Measurements from ENCODE around the gene KIF12.

Gene KIF12

DNA sequence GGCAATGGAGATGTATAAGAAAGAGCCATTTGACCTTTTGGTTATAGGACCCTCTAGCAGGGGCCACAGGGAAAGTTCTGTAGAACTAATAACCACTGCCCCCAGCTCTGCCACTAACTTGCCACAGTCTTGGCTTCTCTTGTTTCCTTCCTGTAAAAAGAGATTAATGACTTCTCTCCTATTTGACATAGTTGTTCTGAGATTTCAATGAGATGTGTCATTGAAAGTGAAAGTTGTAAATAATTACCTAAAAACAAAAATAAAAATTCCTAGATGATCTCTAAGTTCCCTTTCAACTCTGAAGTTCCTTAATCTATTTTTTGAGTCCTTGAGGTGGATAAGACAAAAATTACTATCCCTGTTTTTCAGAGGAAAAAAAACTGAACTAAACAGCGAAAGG lies 1.4 kb upstream of the KIF12 start:
- no peaks in the 10 kb centered on the region; the same call in none of the 2 replicates for H3K9me3 ChIP-seq (ENCODE audit: control insufficient read depth, insufficient read depth, low read length)
- no peaks in the 10 kb centered on the region for H3K36me3 ChIP-seq (ENCODE audit: insufficient read depth, low read length)
- no peaks in the 10 kb centered on the region; the same call in 1 of the 2 replicates for H3K4me1 ChIP-seq (ENCODE audit: insufficient read depth, low read length)
- H3K9ac ChIP-seq (ENCODE audit: low read depth, low read length) = no peak overlapping the region

DNA sequence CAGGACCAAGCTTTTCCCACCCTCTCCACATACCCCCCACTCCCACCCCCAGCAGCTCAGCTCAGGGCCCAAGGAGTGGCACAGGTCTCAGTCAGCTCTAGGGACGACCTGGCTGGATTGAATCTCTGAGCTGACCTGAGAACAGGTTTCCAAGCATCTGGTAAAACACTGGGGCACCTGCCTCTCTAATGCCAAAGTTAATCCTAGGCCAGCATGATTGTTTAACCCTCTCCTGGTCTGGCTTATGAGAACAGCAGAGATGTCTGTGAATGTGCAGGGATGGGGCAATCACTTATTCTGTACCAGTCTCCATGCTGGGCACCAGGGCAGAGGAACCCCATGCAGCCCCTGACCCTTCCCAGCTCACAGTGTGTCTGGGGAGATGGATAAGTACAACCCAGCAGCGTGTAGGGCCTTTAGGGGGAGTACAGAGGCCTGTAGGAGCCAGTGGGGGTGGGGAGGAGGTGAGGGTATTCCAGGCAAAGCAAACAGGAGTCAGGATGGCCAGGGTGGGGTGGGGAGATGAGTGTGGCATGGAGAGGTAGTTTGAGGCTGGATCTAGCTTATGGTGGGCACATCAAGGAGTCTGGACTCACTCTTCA lies 678 bp upstream of the KIF12 start:
- Histone ChIP-seq H3K9me3 (ENCODE audit: control insufficient read depth, insufficient read depth, low read length) (no peaks in the 10 kb centered on the region; the same call in none of the 2 replicates), H3K36me3 (ENCODE audit: insufficient read depth, low read length) (no peaks in the 10 kb centered on the region), H3K4me1 (ENCODE audit: insufficient read depth, low read length) (no peaks in the 10 kb centered on the region; the same call in 1 of the 2 replicates), H3K9ac (ENCODE audit: low read depth, low read length) (no peak overlapping the region)

DNA sequence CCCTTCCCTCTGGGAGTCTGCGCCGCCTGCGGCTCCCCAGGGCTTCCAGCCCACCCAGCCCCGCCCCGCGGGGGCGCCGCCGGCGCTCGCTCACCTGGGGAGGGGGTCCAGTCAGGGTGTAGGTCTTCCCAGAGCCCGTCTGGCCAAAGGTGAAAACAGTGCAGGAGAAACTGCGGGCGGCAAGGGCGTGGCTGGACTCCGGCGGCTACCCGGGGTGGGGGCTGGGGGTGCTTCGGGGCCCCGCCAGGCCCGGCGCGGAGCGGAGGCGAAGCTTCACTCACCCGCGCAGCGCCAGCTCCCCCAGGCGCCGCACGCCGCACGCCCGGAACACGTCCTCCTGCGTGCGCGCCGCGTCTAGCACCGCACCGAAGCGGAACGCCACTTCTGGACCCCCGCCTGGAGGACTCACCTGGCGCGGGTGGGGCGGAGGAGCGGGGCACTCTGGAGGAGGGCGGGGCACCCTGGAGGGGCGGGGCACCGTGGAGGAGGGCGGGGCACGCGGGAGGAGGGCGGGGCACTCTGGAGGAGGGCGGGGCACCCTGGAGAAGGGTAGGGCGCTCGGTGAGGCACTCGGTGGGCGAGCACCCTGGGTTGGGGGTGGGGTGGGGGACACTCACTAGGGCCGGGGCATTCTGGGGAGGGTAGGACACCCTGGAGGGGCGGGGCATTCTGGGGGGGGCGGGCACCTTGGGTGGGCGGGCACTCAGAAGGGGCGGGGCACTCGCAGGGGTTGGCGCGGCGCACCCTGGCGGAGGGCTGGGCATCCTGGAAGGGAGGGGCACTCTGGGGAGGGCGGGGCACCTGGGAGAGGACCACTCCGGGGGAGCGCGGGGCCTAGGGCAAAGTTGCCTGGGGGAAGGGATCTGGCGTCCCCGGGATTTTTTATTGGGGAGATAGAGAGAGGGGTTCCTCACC lies 814 bp downstream of the KIF12 start:
- H3K4me1 ChIP-seq (ENCODE audit: insufficient read depth, low read length) = no peaks in the 10 kb centered on the region; the same call in 1 of the 2 replicates
- peak overlapping the region; percentile 85 for H3K9ac ChIP-seq (ENCODE audit: low read depth, low read length)
- H3K9me3 ChIP-seq (ENCODE audit: control insufficient read depth, insufficient read depth, low read length) = no peaks in the 10 kb centered on the region; the same call in none of the 2 replicates
- H3K36me3 ChIP-seq (ENCODE audit: insufficient read depth, low read length) = no peaks in the 10 kb centered on the region

- H3K4me1 ChIP-seq (ENCODE audit: insufficient read depth, low read length) = no peaks in the 10 kb centered on the region; the same call in 1 of the 2 replicates
- no peaks in the 10 kb centered on the region; the same call in none of the 2 replicates for H3K9me3 ChIP-seq (ENCODE audit: control insufficient read depth, insufficient read depth, low read length)
- peak overlapping the region; percentile 72 for H3K9ac ChIP-seq (ENCODE audit: low read depth, low read length)
- H3K36me3 ChIP-seq (ENCODE audit: insufficient read depth, low read length) = no peaks in the 10 kb centered on the region
These were observed 1.5 kb downstream of the KIF12 start for GRCh38 chr9:114097613-114098020.

GRCh38 chr9:114096866-114097612 lies 2.1 kb downstream of the KIF12 start:
- H3K4me1 ChIP-seq (ENCODE audit: insufficient read depth, low read length) = no peaks in the 10 kb centered on the region; the same call in 1 of the 2 replicates
- no peaks in the 10 kb centered on the region for H3K36me3 ChIP-seq (ENCODE audit: insufficient read depth, low read length)
- no peaks in the 10 kb centered on the region; the same call in none of the 2 replicates for H3K9me3 ChIP-seq (ENCODE audit: control insufficient read depth, insufficient read depth, low read length)
- H3K9ac ChIP-seq (ENCODE audit: low read depth, low read length) = no peak overlapping the region

DNA sequence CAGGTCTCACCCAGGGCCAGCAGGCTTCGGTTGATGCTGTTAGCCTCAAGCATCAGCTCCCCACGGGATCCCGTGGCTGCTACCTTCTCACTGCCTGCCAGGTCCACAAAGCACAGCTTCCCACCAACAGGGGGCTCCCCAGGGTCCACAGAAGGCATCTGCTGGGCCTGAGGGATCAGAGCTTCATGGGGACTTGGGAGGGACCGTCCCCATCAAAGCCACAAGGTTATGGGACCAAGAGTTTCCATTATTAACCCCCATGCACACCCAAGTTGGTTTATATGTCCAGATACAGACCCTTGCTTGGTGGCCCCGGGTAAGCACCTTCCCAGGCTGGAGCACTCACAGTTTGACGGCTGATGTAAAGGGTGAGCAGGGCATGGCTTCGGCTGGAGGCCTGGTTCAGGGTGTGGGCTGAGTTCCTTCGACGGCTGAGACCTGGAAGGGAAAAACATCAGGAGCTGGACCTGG lies 3.0 kb downstream of the KIF12 start:
- H3K4me1 ChIP-seq (ENCODE audit: insufficient read depth, low read length) = no peaks in the 10 kb centered on the region; the same call in 1 of the 2 replicates

GRCh38 chr9:114094971-114095370 lies 4.1 kb downstream of the KIF12 start:
- no peaks in the 10 kb centered on the region for H3K36me3 ChIP-seq (ENCODE audit: insufficient read depth, low read length)
- no peaks in the 10 kb centered on the region; the same call in 1 of the 2 replicates for H3K4me1 ChIP-seq (ENCODE audit: insufficient read depth, low read length)
- no peak overlapping the region for H3K9ac ChIP-seq (ENCODE audit: low read depth, low read length)
- no peaks in the 10 kb centered on the region; the same call in 1 of the 2 replicates for H3K9me3 ChIP-seq (ENCODE audit: control insufficient read depth, insufficient read depth, low read length)

More for the DNA sequence above, 3.0 kb downstream of the KIF12 start:
- H3K9me3 ChIP-seq (ENCODE audit: control insufficient read depth, insufficient read depth, low read length) = no peaks in the 10 kb centered on the region; the same call in 1 of the 2 replicates
- H3K9ac ChIP-seq (ENCODE audit: low read depth, low read length) = no peak overlapping the region
- H3K36me3 ChIP-seq (ENCODE audit: insufficient read depth, low read length) = no peaks in the 10 kb centered on the region

GRCh38 chr9:114093761-114094505 lies 5.2 kb downstream of the KIF12 start:
- Histone ChIP-seq H3K9me3 (ENCODE audit: control insufficient read depth, insufficient read depth, low read length) (no peaks in the 10 kb centered on the region; the same call in 1 of the 2 replicates), H3K9ac (ENCODE audit: low read depth, low read length) (no peak overlapping the region), H3K36me3 (ENCODE audit: insufficient read depth, low read length) (no peaks in the 10 kb centered on the region), H3K4me1 (ENCODE audit: insufficient read depth, low read length) (no peaks in the 10 kb centered on the region; the same call in 1 of the 2 replicates)

DNA sequence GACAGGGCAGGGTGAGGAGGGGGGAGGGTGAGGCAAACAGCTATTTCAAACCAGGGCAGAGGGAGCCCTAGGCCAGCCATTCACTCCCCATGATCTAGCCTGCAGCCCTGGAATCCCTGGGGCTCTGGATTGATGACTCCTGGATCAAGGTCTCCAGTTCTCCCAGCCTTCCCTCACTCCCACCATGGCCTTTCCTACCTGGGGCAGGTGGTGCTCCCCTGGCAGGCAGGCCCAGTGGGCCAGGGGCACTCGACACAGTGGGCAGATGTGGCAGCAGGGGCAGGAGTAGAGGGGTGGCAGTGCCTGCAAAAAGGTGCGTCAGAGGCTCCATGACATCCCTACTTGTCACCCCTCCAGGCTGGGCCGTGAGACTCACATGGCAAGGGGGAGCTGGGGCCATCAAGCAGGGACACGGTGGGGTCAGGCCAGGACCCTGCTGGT lies 6.0 kb downstream of the KIF12 start:
- Histone ChIP-seq H3K4me1 (ENCODE audit: insufficient read depth, low read length) (no peaks in the 10 kb centered on the region; the same call in 1 of the 2 replicates), H3K9ac (ENCODE audit: low read depth, low read length) (no peak overlapping the region)

DNA sequence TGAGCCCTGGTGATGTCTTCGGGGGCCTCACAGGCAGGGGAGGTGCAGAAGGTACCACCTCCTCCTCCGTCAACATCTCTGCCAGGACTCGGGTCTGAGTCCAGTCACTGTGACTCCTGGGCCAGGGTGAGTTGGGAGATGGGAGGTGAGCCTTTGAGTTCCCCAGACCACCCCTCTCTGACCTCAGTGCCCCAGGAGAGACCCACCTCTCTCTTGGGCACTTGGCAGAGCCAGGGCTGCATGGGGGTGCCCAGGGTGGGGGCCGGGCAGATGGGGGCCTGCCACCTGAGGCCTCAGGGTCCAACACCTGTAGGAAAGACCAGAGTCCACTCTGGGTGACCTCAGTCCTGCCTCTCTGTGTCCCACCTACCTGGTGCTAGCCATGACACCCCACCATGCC lies 6.8 kb downstream of the KIF12 start:
- no peaks in the 10 kb centered on the region; the same call in 1 of the 2 replicates for H3K4me1 ChIP-seq (ENCODE audit: insufficient read depth, low read length)
- no peaks in the 10 kb centered on the region for H3K9me3 ChIP-seq (ENCODE audit: control insufficient read depth, insufficient read depth, low read length)
- no peak overlapping the region for H3K9ac ChIP-seq (ENCODE audit: low read depth, low read length)
- no peaks in the 10 kb centered on the region for H3K36me3 ChIP-seq (ENCODE audit: insufficient read depth, low read length)

More for the DNA sequence above, 6.0 kb downstream of the KIF12 start:
- no peaks in the 10 kb centered on the region for H3K36me3 ChIP-seq (ENCODE audit: insufficient read depth, low read length)
- H3K9me3 ChIP-seq (ENCODE audit: control insufficient read depth, insufficient read depth, low read length) = no peaks in the 10 kb centered on the region; the same call in 1 of the 2 replicates

- H3K36me3 ChIP-seq (ENCODE audit: insufficient read depth, low read length) = no peaks in the 10 kb centered on the region
These were observed 7.4 kb downstream of the KIF12 start for GRCh38 chr9:114091711-114092110.

DNA sequence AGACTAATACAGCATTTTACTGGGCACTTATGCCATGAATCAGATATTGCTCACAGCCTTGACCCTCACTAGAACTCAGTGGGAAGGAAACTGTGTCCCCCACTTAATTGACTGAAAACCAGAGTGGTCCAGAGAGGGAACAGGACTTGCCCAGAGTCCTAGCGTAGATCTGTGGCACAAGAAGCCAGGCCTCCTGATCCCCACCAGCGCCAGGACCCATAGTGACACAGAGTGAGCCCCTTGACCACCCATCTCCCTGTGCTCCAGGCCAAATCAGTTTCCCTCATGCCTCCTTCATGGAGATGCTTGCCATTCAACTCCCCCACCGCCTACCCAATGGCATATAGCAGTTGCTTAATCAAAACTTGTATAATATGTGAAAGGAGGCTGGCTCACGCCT lies 8.3 kb downstream of the KIF12 start:
- H3K9me3 ChIP-seq (ENCODE audit: control insufficient read depth, insufficient read depth, low read length) = no peaks in the 10 kb centered on the region
- no peaks in the 10 kb centered on the region for H3K36me3 ChIP-seq (ENCODE audit: insufficient read depth, low read length)
- no peaks in the 10 kb centered on the region for H3K4me1 ChIP-seq (ENCODE audit: insufficient read depth, low read length)
- no peak overlapping the region for H3K9ac ChIP-seq (ENCODE audit: low read depth, low read length)

More at GRCh38 chr9:114091711-114092110, 7.4 kb downstream of the KIF12 start:
- Histone ChIP-seq H3K9me3 (ENCODE audit: control insufficient read depth, insufficient read depth, low read length) (no peaks in the 10 kb centered on the region), H3K9ac (ENCODE audit: low read depth, low read length) (no peak overlapping the region), H3K4me1 (ENCODE audit: insufficient read depth, low read length) (no peaks in the 10 kb centered on the region)

DNA sequence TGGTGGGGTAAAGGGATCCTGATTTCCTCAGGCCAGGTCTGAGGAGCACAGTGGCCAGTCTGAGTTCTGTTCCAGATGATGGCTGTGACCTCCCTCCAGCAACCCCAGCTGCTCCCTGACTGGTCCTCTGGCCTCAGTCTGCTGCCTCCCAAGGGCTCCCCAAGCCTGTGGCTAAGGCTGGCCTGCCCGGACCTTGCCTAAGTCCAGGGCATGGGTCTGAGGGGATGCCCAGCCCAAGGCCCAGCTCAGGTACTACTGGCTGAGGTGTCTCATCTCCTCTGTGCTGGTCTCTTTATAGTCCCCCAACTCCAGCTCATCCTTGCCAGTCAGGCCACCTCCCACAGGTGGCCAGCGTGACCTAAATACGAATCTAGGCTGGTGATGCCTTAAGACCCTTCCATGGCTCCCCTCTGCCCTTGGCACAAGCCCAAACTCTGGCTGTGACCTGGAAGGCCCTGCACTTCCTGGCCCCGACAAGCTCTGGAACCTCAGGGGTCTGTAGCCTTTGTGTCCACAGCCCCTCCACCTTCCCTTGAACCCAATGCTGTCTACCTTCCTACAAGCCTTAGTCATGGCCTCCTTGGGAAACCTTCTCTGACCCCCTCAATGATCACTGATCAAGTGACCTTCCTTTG lies 9.8 kb downstream of the KIF12 start:
- no peak overlapping the region for H3K9ac ChIP-seq (ENCODE audit: low read depth, low read length)
- no peaks in the 10 kb centered on the region for H3K36me3 ChIP-seq (ENCODE audit: insufficient read depth, low read length)
- H3K9me3 ChIP-seq (ENCODE audit: control insufficient read depth, insufficient read depth, low read length) = no peaks in the 10 kb centered on the region
- H3K4me1 ChIP-seq (ENCODE audit: insufficient read depth, low read length) = no peaks in the 10 kb centered on the region
